GM21423 (cell line): ENCODE measurements around the gene TTL.
"Not testable (repeated sequence)": the region's sequence is repeated elsewhere in the genome, so short reads cannot be mapped to it uniquely, and the experiment has no call there.

Source experiments
- ATAC-seq: cut with Tn5 transposase; IDR thresholded peaks from one replicate; pipeline ENCODE4 v1.9.1; 2021; ENCODE audit warnings: mild to moderate bottlenecking, moderate library complexity; ENCODE audit not compliant: unreplicated experiment

The TTL gene

GRCh38 chr2:112481528-112482233, at the start of gene TTL:
Gene TTL (plus strand): TSS chr2:112482156. CDS start chr2:112482345, 189 bp downstream.
- ATAC-seq: peak; percentile 69

GRCh38 chr2:112432390-112432734, 49.6 kb upstream of the TTL start:
- not testable (repeated sequence) for ATAC-seq

GRCh38 chr2:112432735-112433479, 49.0 kb upstream of the TTL start:
- ATAC-seq: peak; percentile 27

- ATAC-seq: peak; percentile 100
Observed at GRCh38 chr2:112433480-112433879, 48.5 kb upstream of the TTL start, which contains the start of gene RGPD8. Gene RGPD8 (minus strand): TSS chr2:112433645. CDS start chr2:112433453, 192 bp downstream.

- no peak for ATAC-seq
Observed at GRCh38 chr2:112433932-112434730, 47.8 kb upstream of the TTL start.

GRCh38 chr2:112434890-112435715, 46.9 kb upstream of the TTL start:
- ATAC-seq: not testable (repeated sequence)

GRCh38 chr2:112435716-112436431, 46.1 kb upstream of the TTL start:
- ATAC-seq: not testable (repeated sequence)

GRCh38 chr2:112436993-112437392, 45.0 kb upstream of the TTL start:
- ATAC-seq: not testable (repeated sequence)

GRCh38 chr2:112437405-112437831, 44.5 kb upstream of the TTL start:
- ATAC-seq: not testable (repeated sequence)

- not testable (repeated sequence) for ATAC-seq
Observed at GRCh38 chr2:112438603-112439261, 43.2 kb upstream of the TTL start.

GRCh38 chr2:112444256-112444655, 37.7 kb upstream of the TTL start:
- not testable (repeated sequence) for ATAC-seq

- no peak for ATAC-seq
Observed at GRCh38 chr2:112449854-112450253, 32.1 kb upstream of the TTL start.

- no peak for ATAC-seq
Observed at GRCh38 chr2:112451317-112451716, 30.6 kb upstream of the TTL start.

GRCh38 chr2:112454586-112454985, 27.4 kb upstream of the TTL start:
- no peak for ATAC-seq

GRCh38 chr2:112459372-112459771, 22.6 kb upstream of the TTL start:
- ATAC-seq: no peak

GRCh38 chr2:112462178-112462577, 19.8 kb upstream of the TTL start:
- ATAC-seq: no peak

- no peak for ATAC-seq
Observed at GRCh38 chr2:112463256-112463655, 18.7 kb upstream of the TTL start.

- no peak for ATAC-seq
Observed at GRCh38 chr2:112465382-112465781, 16.6 kb upstream of the TTL start.

GRCh38 chr2:112472547-112473263, 9.3 kb upstream of the TTL start:
- no peak for ATAC-seq
